Measurements from ENCODE around the gene TROAP. TPM values are rescaled to one million over a fixed set of nuclear protein-coding genes. Genes with fewer than 3 reads are reported as not detected.

TROAP gene
- total and polyA plus RNA-seq, 9 of the 15 experiments (the other 6 are each of a cell fraction or from before 2014, with no cell fraction given): 46.4 to 171 (median 59.8) TPM

DNA sequence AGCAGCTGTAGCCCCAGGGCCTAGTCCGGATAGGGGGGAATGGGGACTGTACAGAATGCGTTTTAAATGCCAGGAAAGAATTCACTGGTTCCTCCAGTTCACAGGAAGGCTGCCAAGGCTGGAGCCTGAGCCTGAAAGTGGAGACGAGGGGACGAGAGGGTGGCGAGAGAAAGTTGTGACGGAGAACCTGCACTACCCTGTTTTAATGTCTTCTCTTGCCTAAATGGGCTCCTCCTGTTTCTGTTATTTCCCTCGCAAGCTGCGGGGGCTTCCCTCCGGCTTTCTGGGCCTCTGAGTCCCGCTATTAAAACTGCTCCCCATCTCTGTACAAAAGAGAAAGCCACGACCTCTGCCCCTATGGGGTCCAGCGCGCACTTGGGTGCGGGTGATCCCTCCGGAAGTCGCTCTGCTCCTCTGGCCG is 9.4 kb downstream of the TROAP start:
- peaks cover 38% of the 10 kb centered on the region; the same call in 2 of the 3 replicates for H3K36me3 ChIP-seq (ENCODE audit: control insufficient read depth, insufficient read depth, low read length)
- H3K79me2 ChIP-seq (ENCODE audit: control insufficient read depth, insufficient read depth, low read length): no peaks in the 10 kb centered on the region
- no TSS peak for BruUV-seq (replicated peaks)
- ChIA-PET POLR2A (interaction anchor here (0.5 to 2.4 kb wide), 6 partner anchors 10 to 244 kb away, joined by 3 to 32 read pairs (median 4); partner anchors contain the start of genes PRPH and TROAP), CTCF (ENCODE audit: low intra/inter-chr PET ratio) (interaction anchor here (1.5 to 1.6 kb wide), 2 partner anchors 10 to 24 kb away, joined by 9 to 11 read pairs; no protein-coding TSS in a partner anchor)
- FAIRE-seq (no peak), DNase-seq (ENCODE audit: extremely low read depth in 1 of 4, low spot score in 3 of 4) (no peak), ATAC-seq (no peak)
- H3K9ac ChIP-seq (ENCODE audit: insufficient read depth in 1 of 2, low read depth in 2 of 2, low read length in 2 of 2): no peak overlapping the region
- intact Hi-C loops (cut with micrococcal nuclease): no loop called here
- peaks cover 3% of the 10 kb centered on the region for H3K9me1 ChIP-seq (ENCODE audit: control insufficient read depth, insufficient read depth, low read length)
- H3K4me2 ChIP-seq (ENCODE audit: insufficient read depth, low read length): no peak overlapping the region
- no peaks in the 10 kb centered on the region for H4K20me1 ChIP-seq (replicated peaks; ENCODE audit: control insufficient read depth, insufficient read depth, low read length)
- H3K9me3 ChIP-seq (replicated peaks; ENCODE audit: control insufficient read depth, insufficient read depth, low read depth, low read length): no peaks in the 10 kb centered on the region
- H3K4me1 ChIP-seq (replicated peaks in 1 of 2; ENCODE audit: control insufficient read depth in 2 of 2, insufficient read depth in 2 of 2, low read length in 2 of 2): peaks cover 2 to 31% of the 10 kb centered on the region in 2 experiments; a peak in 4 of 5 replicates
- H3K27ac ChIP-seq (ENCODE audit: extremely low read depth, low read depth, low read length): no peak overlapping the region
- 80% methylated on average over 15 of the region's 17 CpGs for WGBS (ENCODE audit: insufficient coverage, low coverage, missing lambda C conversion rate)
- no peak for TF ChIP-seq PHTF2 (CRISPR knock-in tag; IDR thresholded peaks at IDR 0.05)
- no peak for TF ChIP-seq NONO (IDR thresholded peaks at IDR 0.05; ENCODE audit: low read depth in 2 of 2, low read length in 1 of 2)
- no peak for TF ChIP-seq AFF4 (CRISPR knock-in tag; IDR thresholded peaks at IDR 0.05)
- TF ChIP-seq, protein P1, sequence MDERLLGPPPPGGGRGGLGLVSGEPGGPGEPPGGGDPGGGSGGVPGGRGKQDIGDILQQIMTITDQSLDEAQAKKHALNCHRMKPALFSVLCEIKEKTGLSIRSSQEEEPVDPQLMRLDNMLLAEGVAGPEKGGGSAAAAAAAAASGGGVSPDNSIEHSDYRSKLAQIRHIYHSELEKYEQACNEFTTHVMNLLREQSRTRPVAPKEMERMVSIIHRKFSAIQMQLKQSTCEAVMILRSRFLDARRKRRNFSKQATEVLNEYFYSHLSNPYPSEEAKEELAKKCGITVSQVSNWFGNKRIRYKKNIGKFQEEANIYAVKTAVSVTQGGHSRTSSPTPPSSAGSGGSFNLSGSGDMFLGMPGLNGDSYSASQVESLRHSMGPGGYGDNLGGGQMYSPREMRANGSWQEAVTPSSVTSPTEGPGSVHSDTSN (CRISPR knock-in tag; IDR thresholded peaks at IDR 0.05; ENCODE audit: low read depth): no peak
- TF ChIP-seq, protein P1 (tag; conservative IDR thresholded peaks at IDR 0.05; ENCODE audit: low read depth): no peak
- no peak for TF ChIP-seq ELK1 (CRISPR knock-in tag; IDR thresholded peaks at IDR 0.05)
- H3K4me3 ChIP-seq: no peak overlapping the region
- no peaks in the 10 kb centered on the region for H3K27me3 ChIP-seq (ENCODE audit: control insufficient read depth in 2 of 2, insufficient read depth in 2 of 2, low read length in 2 of 2)
- in situ Hi-C loops (cut with MboI): no loop called here
- no peak overlapping the region for H2AFZ ChIP-seq (ENCODE audit: low read depth, low read length)

All from K562 (cell line).